Urothelium cell line (cell line): ENCODE results near the gene ITGAV.

Experiments used
- DNase-seq: peaks from one replicate; pipeline ENCODE4 v3.0.0; 2011; ENCODE audit warnings: low spot score, mixed read lengths
- FAIRE-seq: peaks from 2 replicates; lab custom pipeline; 2011; peaks lifted over from hg19 to GRCh38; lab: Jason Lieb, UNC

Gene ITGAV

GRCh38 chr2:186716004-186716403 lies 126.1 kb downstream of the ITGAV start:
- DNase-seq, result no peak
- FAIRE-seq, result no peak

GRCh38 chr2:186716899-186717298 lies 127.0 kb downstream of the ITGAV start:
- FAIRE-seq, result no peak
- no peak for DNase-seq

- no peak for DNase-seq
- no peak for FAIRE-seq
These were observed 127.6 kb downstream of the ITGAV start for GRCh38 chr2:186717320-186718007.

GRCh38 chr2:186718122-186718521 lies 128.3 kb downstream of the ITGAV start:
- DNase-seq (no peak), FAIRE-seq (no peak)

GRCh38 chr2:186718903-186719302 lies 129.0 kb downstream of the ITGAV start:
- FAIRE-seq, result no peak

GRCh38 chr2:186721956-186722355 lies 132.1 kb downstream of the ITGAV start:
- FAIRE-seq (no peak), DNase-seq (no peak)

More at GRCh38 chr2:186718903-186719302, 129.0 kb downstream of the ITGAV start:
- no peak for DNase-seq

- FAIRE-seq (no peak), DNase-seq (no peak)
These were observed 134.9 kb downstream of the ITGAV start for GRCh38 chr2:186724736-186725135.

GRCh38 chr2:186725783-186726182 lies 135.9 kb downstream of the ITGAV start:
- FAIRE-seq, result no peak

GRCh38 chr2:186726938-186727337 lies 137.1 kb downstream of the ITGAV start:
- DNase-seq, result no peak
- FAIRE-seq, result no peak

More at GRCh38 chr2:186725783-186726182, 135.9 kb downstream of the ITGAV start:
- no peak for DNase-seq

GRCh38 chr2:186728631-186729030 lies 138.8 kb downstream of the ITGAV start:
- DNase-seq (no peak), FAIRE-seq (no peak)
